Endodermal cell (in vitro differentiated cells): ENCODE results near the gene PPM1M. TPM values are rescaled to one million over a fixed set of nuclear protein-coding genes. Genes with fewer than 3 reads are reported as not detected.

ENCODE experiments used
- DNase-seq: peaks from one replicate; pipeline ENCODE4 v3.0.0-alpha.2; 2017
- H3K27ac ChIP-seq: 2 replicates; pipeline ENCODE4 v1.5.1; 2013; ENCODE audit warnings: mild to moderate bottlenecking, low read depth, low read length, moderate library complexity
- H3K27me3 ChIP-seq: 2 replicates; pipeline ENCODE4 v1.6.1; 2013; ENCODE audit warnings: mild to moderate bottlenecking, low read length, moderate library complexity; ENCODE audit not compliant: insufficient read depth, control insufficient read depth, poor library complexity, severe bottlenecking
- H3K36me3 ChIP-seq: 2 replicates; pipeline ENCODE4 v1.7.0; 2013; ENCODE audit warnings: mild to moderate bottlenecking, low read length, moderate library complexity; ENCODE audit not compliant: control insufficient read depth, insufficient read depth
- H3K4me1 ChIP-seq: one replicate; pipeline ENCODE4 v1.7.0; 2013; ENCODE audit warnings: low read length; ENCODE audit not compliant: control insufficient read depth, insufficient read depth
- H3K4me3 ChIP-seq: 2 replicates; pipeline ENCODE4 v1.5.1; 2013; ENCODE audit warnings: mild to moderate bottlenecking, low read length, moderate library complexity
- H3K9ac ChIP-seq: 2 replicates; pipeline ENCODE4 v1.6.1; 2013; ENCODE audit warnings: mild to moderate bottlenecking, low read length, moderate library complexity; ENCODE audit not compliant: poor library complexity, severe bottlenecking; ENCODE audit errors: extremely low read depth
- H3K9me3 ChIP-seq: 2 replicates; pipeline ENCODE4 v1.6.1; 2013; ENCODE audit warnings: mild to moderate bottlenecking, low read length, moderate library complexity; ENCODE audit not compliant: control insufficient read depth
- H3K27ac Mint-ChIP-seq: 2 replicates; pipeline ENCODE4 v1.8.0; 2020; ENCODE audit warnings: mixed read lengths
- H3K27me3 Mint-ChIP-seq: 2 replicates; pipeline ENCODE4 v1.8.0; 2021; ENCODE audit warnings: mild to moderate bottlenecking, mixed read lengths; ENCODE audit not compliant: insufficient read depth
- H3K36me3 Mint-ChIP-seq: 2 replicates; pipeline ENCODE4 v1.8.0; 2020; ENCODE audit warnings: low read depth, mixed read lengths
- H3K4me1 Mint-ChIP-seq: 2 replicates; pipeline ENCODE4 v1.8.0; 2020; ENCODE audit warnings: mixed read lengths
- H3K4me3 Mint-ChIP-seq: 2 replicates; pipeline ENCODE4 v1.8.0; 2020; ENCODE audit warnings: mild to moderate bottlenecking, moderate library complexity, mixed read lengths
- H3K9me3 Mint-ChIP-seq: 2 replicates; pipeline ENCODE4 v1.8.0; 2020; ENCODE audit warnings: mild to moderate bottlenecking, mixed read lengths
- WGBS, 2 experiments: methylation state at CpG; one replicate each; pipeline versions ENCODE4 v1.1.5 to v1.1.7; 2013; ENCODE audit warnings: missing lambda C conversion rate in 2 of 2, mixed read lengths in 1 of 2; ENCODE audit not compliant: insufficient coverage in 1 of 2, insufficient read length in 1 of 2; 5-methylcytosine and 5-hydroxymethylcytosine counted together
- total RNA-seq, 2 donors: library from RNA; stranded (reverse); fragmentation: NEBNext Ultra II Directional in 1 of 2; extraction: Animal tissue kit (Norgen Biotek cat#: 25700) in 1 of 2; gene quantifications; 2 replicates in 1 of 2; 3 replicates in 1 of 2; pipeline ENCODE4 v1.2.1, GENCODE V29; 2021
- TF ChIP-seq, protein P1 (sequence below): fragments of 200-600 bp; sonication (generic); conservative IDR thresholded peaks from 2 replicates; pipeline ENCODE4 v1.5.0; 2021; ENCODE audit warnings: antibody characterized with exemption, mild to moderate bottlenecking

Gene PPM1M
- total RNA-seq, 2 donors from 2014 or later = 6.7 to 6.8 TPM

DNA sequence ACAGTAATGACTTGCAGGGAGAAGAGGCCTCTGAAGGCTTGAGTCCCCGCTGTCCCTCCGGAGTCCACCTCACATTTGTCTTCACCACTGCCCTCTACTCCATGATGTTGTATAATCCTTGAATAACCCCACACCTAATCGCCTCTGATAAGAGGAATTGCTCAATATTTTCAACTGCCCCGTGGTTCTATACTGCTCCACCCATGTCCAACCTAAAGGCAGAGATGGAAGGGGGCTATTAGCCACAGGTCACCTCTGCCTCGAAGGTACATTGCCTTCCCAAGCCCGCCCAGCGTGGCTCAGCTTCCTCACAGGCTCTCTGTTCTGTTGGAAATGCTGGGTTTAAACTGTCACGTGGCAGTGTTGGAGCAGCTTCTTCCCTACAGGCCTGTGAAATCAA lies 32.6 kb upstream of the PPM1M start:
- no peak for DNase-seq
- H3K9me3 Mint-ChIP-seq = no peaks in the 10 kb centered on the region
- no peak overlapping the region for H3K27ac ChIP-seq
- TF ChIP-seq, protein P1, sequence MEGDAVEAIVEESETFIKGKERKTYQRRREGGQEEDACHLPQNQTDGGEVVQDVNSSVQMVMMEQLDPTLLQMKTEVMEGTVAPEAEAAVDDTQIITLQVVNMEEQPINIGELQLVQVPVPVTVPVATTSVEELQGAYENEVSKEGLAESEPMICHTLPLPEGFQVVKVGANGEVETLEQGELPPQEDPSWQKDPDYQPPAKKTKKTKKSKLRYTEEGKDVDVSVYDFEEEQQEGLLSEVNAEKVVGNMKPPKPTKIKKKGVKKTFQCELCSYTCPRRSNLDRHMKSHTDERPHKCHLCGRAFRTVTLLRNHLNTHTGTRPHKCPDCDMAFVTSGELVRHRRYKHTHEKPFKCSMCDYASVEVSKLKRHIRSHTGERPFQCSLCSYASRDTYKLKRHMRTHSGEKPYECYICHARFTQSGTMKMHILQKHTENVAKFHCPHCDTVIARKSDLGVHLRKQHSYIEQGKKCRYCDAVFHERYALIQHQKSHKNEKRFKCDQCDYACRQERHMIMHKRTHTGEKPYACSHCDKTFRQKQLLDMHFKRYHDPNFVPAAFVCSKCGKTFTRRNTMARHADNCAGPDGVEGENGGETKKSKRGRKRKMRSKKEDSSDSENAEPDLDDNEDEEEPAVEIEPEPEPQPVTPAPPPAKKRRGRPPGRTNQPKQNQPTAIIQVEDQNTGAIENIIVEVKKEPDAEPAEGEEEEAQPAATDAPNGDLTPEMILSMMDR = no peak
- no peaks in the 10 kb centered on the region for H3K27me3 Mint-ChIP-seq
- no peak overlapping the region for H3K4me3 Mint-ChIP-seq
- no peaks in the 10 kb centered on the region for H3K9me3 ChIP-seq
- H3K36me3 ChIP-seq = peaks cover 72% of the 10 kb centered on the region
- no peaks in the 10 kb centered on the region for H3K27me3 ChIP-seq
- H3K27ac Mint-ChIP-seq = no peak overlapping the region
- H3K9ac ChIP-seq = no peak overlapping the region
- no peak overlapping the region for H3K4me3 ChIP-seq
- H3K36me3 Mint-ChIP-seq = peaks cover 72% of the 10 kb centered on the region
- H3K4me1 Mint-ChIP-seq = peaks cover 4% of the 10 kb centered on the region
- 85 to 95% methylated on average over 8 of the region's 8 CpGs for WGBS, 2 experiments
- no peaks in the 10 kb centered on the region for H3K4me1 ChIP-seq

DNA sequence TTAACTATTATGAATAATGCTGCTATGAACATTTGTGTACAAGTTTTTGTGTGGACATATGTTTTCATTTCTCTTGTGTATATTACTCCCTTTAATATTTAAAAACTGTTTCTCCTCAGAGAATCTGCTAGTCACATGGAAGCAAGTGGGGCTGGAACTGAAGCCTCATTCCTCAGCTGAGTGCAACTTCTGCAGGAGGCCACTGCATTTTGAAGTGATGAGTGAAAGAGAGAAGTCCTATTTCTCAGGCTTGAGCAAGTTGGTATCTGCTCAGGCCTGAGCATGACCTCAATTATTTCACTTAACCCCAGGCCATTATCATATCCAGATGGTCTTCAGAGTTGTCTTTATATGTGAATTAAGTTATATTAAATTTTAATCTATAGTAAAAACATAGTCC lies 31.7 kb upstream of the PPM1M start:
- Mint-ChIP-seq H3K9me3 (no peaks in the 10 kb centered on the region), H3K4me3 (no peak overlapping the region), H3K36me3 (peaks cover 64% of the 10 kb centered on the region), H3K27ac (no peak overlapping the region), H3K4me1 (peaks cover 7% of the 10 kb centered on the region), H3K27me3 (no peaks in the 10 kb centered on the region)
- Histone ChIP-seq H3K4me1 (peaks cover 4% of the 10 kb centered on the region), H3K9ac (no peak overlapping the region), H3K27ac (no peak overlapping the region), H3K27me3 (no peaks in the 10 kb centered on the region), H3K9me3 (no peaks in the 10 kb centered on the region), H3K4me3 (no peak overlapping the region), H3K36me3 (peaks cover 63% of the 10 kb centered on the region)
- TF ChIP-seq, protein P1 = no peak
- DNase-seq = no peak

- Histone ChIP-seq H3K4me1 (peaks cover 8% of the 10 kb centered on the region), H3K27me3 (no peaks in the 10 kb centered on the region), H3K27ac (no peak overlapping the region), H3K36me3 (peaks cover 49% of the 10 kb centered on the region), H3K9me3 (no peaks in the 10 kb centered on the region), H3K9ac (no peak overlapping the region), H3K4me3 (no peak overlapping the region)
- Mint-ChIP-seq H3K27ac (no peak overlapping the region), H3K4me3 (no peak overlapping the region), H3K36me3 (peaks cover 49% of the 10 kb centered on the region), H3K4me1 (peaks cover 10% of the 10 kb centered on the region), H3K9me3 (no peaks in the 10 kb centered on the region), H3K27me3 (no peaks in the 10 kb centered on the region)
- DNase-seq = no peak
- TF ChIP-seq, protein P1 = no peak
- whole genome bisulfite sequencing, 2 experiments = 95 to 100% methylated on average over 4 to 7 of the region's 7 CpGs
Observed at GRCh38 chr3:52215351-52215750, 30.2 kb upstream of the PPM1M start.
